Lower lobe of right lung (tissue), 2 donors: ENCODE data around the gene TTBK2. TPM values are rescaled to one million over a fixed set of nuclear protein-coding genes. Genes with fewer than 3 reads are reported as not detected.

Source experiments
- ATAC-seq, 2 donors: fragments of 200-7000 bp; cut with Tn5 transposase; one replicate each; pipeline ENCODE4 v1.9.1; 2020 to 2022; ENCODE audit warnings: mild to moderate bottlenecking in 2 of 2, moderate library complexity in 2 of 2
- DNase-seq: peaks from one replicate; pipeline ENCODE4 v3.0.0-alpha.2; 2020
- H3K27ac ChIP-seq: fragments of 200-600 bp; one replicate; pipeline ENCODE4 v1.8.0; 2022
- H3K27me3 ChIP-seq: fragments of 200-600 bp; one replicate; pipeline ENCODE4 v1.8.0; 2022; ENCODE audit warnings: low read depth
- H3K36me3 ChIP-seq: fragments of 200-600 bp; one replicate; pipeline ENCODE4 v1.8.0; 2022; ENCODE audit warnings: mild to moderate bottlenecking
- H3K4me1 ChIP-seq: fragments of 200-600 bp; one replicate; pipeline ENCODE4 v1.8.0; 2022
- H3K4me3 ChIP-seq: fragments of 200-600 bp; one replicate; pipeline ENCODE4 v1.8.0; 2022; ENCODE audit warnings: mild to moderate bottlenecking
- H3K9me3 ChIP-seq: fragments of 200-600 bp; one replicate; pipeline ENCODE4 v1.8.0; 2022
- CTCF ChIP-seq: fragments of 200-600 bp; IDR thresholded peaks from one replicate; pipeline ENCODE4 v1.8.0; 2022; ENCODE audit warnings: antibody characterized with exemption, mild to moderate bottlenecking
- intact Hi-C: fragments of 100-400 bp; cut with DNase I; formaldehyde crosslinking; loops from one replicate; pipeline ENCODE4 v1.11.0; 2022
- total RNA-seq: library from RNA; stranded (reverse); fragmentation: NEBNext Ultra II Directional; extraction: Animal tissue kit (Norgen Biotek cat#: 25700); gene quantifications from one replicate; pipeline ENCODE4 v1.2.1, GENCODE V29; 2021
- donor health status: DM: no; HTN: yes; CAD: no; lungs with severe emphysema.

The TTBK2 gene
- total RNA-seq, 1 donor from 2014 or later: 19.1 TPM

GRCh38 chr15:42730536-42730935, 190.0 kb downstream of the TTBK2 start:
- ATAC-seq: no peak
- H3K36me3 ChIP-seq: peaks cover 97% of the 10 kb centered on the region

GRCh38 chr15:42730135-42730534, 190.4 kb downstream of the TTBK2 start:
- H3K36me3 ChIP-seq: peaks cover 97% of the 10 kb centered on the region
- no peaks in the 10 kb centered on the region for H3K9me3 ChIP-seq
- H3K4me3 ChIP-seq: no peak overlapping the region
- no peak overlapping the region for H3K27ac ChIP-seq
- no peaks in the 10 kb centered on the region for H3K27me3 ChIP-seq
- intact Hi-C loops: no loop called here
- DNase-seq (no peak), ATAC-seq (no peak)
- no peak for TF ChIP-seq CTCF
- H3K4me1 ChIP-seq: peaks cover 4% of the 10 kb centered on the region

More at GRCh38 chr15:42730536-42730935, 190.0 kb downstream of the TTBK2 start:
- intact Hi-C loops: no loop called here
- Histone ChIP-seq H3K4me3 (no peak overlapping the region), H3K27ac (no peak overlapping the region), H3K27me3 (no peaks in the 10 kb centered on the region), H3K9me3 (no peaks in the 10 kb centered on the region), H3K4me1 (peaks cover 8% of the 10 kb centered on the region)
- DNase-seq: no peak
- no peak for TF ChIP-seq CTCF

- H3K9me3 ChIP-seq: no peaks in the 10 kb centered on the region
- H3K27ac ChIP-seq: no peak overlapping the region
- peaks cover 4% of the 10 kb centered on the region for H3K4me1 ChIP-seq
- no peak for ATAC-seq
- DNase-seq: no peak
- H3K27me3 ChIP-seq: no peaks in the 10 kb centered on the region
- no peak for TF ChIP-seq CTCF
- no peak overlapping the region for H3K4me3 ChIP-seq
- intact Hi-C loops: no loop called here
- peaks cover 99% of the 10 kb centered on the region for H3K36me3 ChIP-seq
Measured at GRCh38 chr15:42729409-42729808, 191.2 kb downstream of the TTBK2 start.

- intact Hi-C loops: no loop called here
- DNase-seq (no peak), ATAC-seq (no peak)
- no peak for TF ChIP-seq CTCF
- no peaks in the 10 kb centered on the region for H3K27me3 ChIP-seq
- H3K27ac ChIP-seq: no peak overlapping the region
- H3K4me3 ChIP-seq: no peak overlapping the region
- peaks cover 4% of the 10 kb centered on the region for H3K4me1 ChIP-seq
- H3K9me3 ChIP-seq: no peaks in the 10 kb centered on the region
- H3K36me3 ChIP-seq: peaks cover 99% of the 10 kb centered on the region
Measured at GRCh38 chr15:42728972-42729371, 191.6 kb downstream of the TTBK2 start.

- peaks cover 99% of the 10 kb centered on the region for H3K36me3 ChIP-seq
- intact Hi-C loops: no loop called here
Measured at GRCh38 chr15:42728560-42728959, 192.0 kb downstream of the TTBK2 start.

More at GRCh38 chr15:42728560-42728959, 192.0 kb downstream of the TTBK2 start:
- Histone ChIP-seq H3K27ac (no peak overlapping the region), H3K4me1 (peaks cover 4% of the 10 kb centered on the region), H3K4me3 (no peak overlapping the region), H3K27me3 (no peaks in the 10 kb centered on the region), H3K9me3 (no peaks in the 10 kb centered on the region)
- TF ChIP-seq CTCF: no peak
- ATAC-seq (no peak), DNase-seq (no peak)
